Fibroblast of lung (primary cell): ENCODE measurements around the gene ALG8.

Experiments
- EZH2 ChIP-seq: IDR thresholded peaks from 2 replicates; pipeline ENCODE4 v1.5.1; 2012; ENCODE audit warnings: low read length, control low read depth, mild to moderate bottlenecking; ENCODE audit errors: missing control alignments
- TF ChIP-seq, protein P1 (sequence below), 2 donors: IDR thresholded peaks in 1 of 2; conservative IDR thresholded peaks in 1 of 2; 1 replicate in 1 of 2; 2 replicates in 1 of 2; pipeline ENCODE4 v1.5.1; 2011 to 2012; ENCODE audit warnings: low read length in 2 of 2, control low read depth in 1 of 2, inconsistent platforms in 1 of 2, low read depth in 1 of 2, mild to moderate bottlenecking in 1 of 2

DNA sequence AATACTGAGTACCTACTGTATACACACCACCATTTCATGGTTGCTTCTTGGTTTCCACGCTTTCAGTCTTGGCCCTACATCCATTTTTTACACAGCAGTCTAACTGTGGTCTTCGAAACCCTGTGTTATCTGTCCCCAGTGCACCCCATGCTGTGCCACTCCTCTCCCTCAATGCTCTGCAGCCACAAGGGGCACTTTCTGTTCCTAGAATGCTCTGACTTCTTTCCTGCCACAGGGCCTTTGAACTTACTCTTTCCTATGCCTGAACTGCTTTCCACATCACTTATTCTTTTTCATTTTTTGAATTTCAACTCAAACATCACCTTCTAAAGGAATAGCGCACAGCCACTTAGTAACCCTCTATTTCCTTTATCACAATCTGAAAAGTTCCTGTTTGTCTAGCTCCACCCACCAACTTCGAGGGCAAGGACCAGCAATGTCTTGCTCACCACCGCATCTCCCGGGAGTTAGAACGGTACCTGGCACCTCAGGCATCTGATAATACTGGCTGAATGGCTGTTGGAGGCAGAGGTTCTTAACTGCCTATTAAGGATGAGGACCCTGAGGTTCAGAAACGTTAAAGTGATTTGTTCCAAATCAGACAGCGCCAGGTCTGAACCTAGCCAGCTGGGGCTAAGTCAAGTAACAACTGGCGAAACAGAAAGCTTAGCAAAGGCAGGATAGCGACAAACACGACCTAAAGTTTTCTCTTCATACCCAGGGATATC, 568 bp downstream of the ALG8 start:
- TF ChIP-seq, protein P1, sequence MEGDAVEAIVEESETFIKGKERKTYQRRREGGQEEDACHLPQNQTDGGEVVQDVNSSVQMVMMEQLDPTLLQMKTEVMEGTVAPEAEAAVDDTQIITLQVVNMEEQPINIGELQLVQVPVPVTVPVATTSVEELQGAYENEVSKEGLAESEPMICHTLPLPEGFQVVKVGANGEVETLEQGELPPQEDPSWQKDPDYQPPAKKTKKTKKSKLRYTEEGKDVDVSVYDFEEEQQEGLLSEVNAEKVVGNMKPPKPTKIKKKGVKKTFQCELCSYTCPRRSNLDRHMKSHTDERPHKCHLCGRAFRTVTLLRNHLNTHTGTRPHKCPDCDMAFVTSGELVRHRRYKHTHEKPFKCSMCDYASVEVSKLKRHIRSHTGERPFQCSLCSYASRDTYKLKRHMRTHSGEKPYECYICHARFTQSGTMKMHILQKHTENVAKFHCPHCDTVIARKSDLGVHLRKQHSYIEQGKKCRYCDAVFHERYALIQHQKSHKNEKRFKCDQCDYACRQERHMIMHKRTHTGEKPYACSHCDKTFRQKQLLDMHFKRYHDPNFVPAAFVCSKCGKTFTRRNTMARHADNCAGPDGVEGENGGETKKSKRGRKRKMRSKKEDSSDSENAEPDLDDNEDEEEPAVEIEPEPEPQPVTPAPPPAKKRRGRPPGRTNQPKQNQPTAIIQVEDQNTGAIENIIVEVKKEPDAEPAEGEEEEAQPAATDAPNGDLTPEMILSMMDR (conservative IDR thresholded peaks at IDR 0.05 in 1 of 2, IDR thresholded peaks at IDR 0.05 in 1 of 2; ENCODE audit: low read depth in 1 of 2, low read length in 2 of 2): no peak
- no peak for TF ChIP-seq EZH2
